IMR-90 (cell line): ENCODE measurements around the gene KRTAP4-8. TPM values are rescaled to one million over a fixed set of nuclear protein-coding genes. Genes with fewer than 3 reads are reported as not detected.

Source experiments
- ATAC-seq: fragments of 200-7000 bp; cut with Tn5 transposase; 2 replicates; pipeline ENCODE4 v1.9.1; 2020; ENCODE audit warnings: low read depth, mild to moderate bottlenecking, moderate library complexity
- BruUV-seq: library from RNA; stranded (reverse); fragments of 400-500 nt; replicated peaks from 2 replicates; lab custom pipeline; 2021; lab: Mats Ljungman, UMichigan
- CTCF ChIA-PET: fragments of 300-600 bp; formaldehyde crosslinking; extraction: SDS; loops from one replicate; lab custom pipeline; 2021; ENCODE audit warnings: antibody characterized with exemption; lab: Yijun Ruan, JAX
- POLR2A ChIA-PET: fragments of 300-600 bp; sonication (Branson Sonifier 250); formaldehyde crosslinking; loops from one replicate; lab custom pipeline; 2022; ENCODE audit warnings: antibody characterized with exemption; ENCODE audit not compliant: unreplicated experiment; lab: Charles Lee
- DNase-seq: peaks from one replicate; pipeline ENCODE4 v3.0.0; 2013
- H2AFZ ChIP-seq: replicated peaks from 2 replicates; pipeline ENCODE3; 2013; ENCODE audit warnings: low read length, mild to moderate bottlenecking; ENCODE audit not compliant: poor library complexity
- H2AK5ac ChIP-seq: 2 replicates; pipeline ENCODE4 v1.6.1; 2013; ENCODE audit warnings: low read depth, low read length, inconsistent platforms
- H2AK9ac ChIP-seq: replicated peaks from 2 replicates; pipeline ENCODE3; 2013; ENCODE audit warnings: mild to moderate bottlenecking, low read depth, low read length, moderate library complexity; ENCODE audit not compliant: poor library complexity
- H2BK120ac ChIP-seq: 2 replicates; pipeline ENCODE4 v1.6.1; 2013; ENCODE audit warnings: low read depth, low read length, inconsistent platforms
- H2BK15ac ChIP-seq: 3 replicates; pipeline ENCODE4 v1.6.1; 2013; ENCODE audit warnings: low read depth, low read length, inconsistent platforms
- H2BK20ac ChIP-seq: 2 replicates; pipeline ENCODE4 v1.6.1; 2013; ENCODE audit warnings: low read depth, mild to moderate bottlenecking, inconsistent platforms, low read length, moderate library complexity
- H2BK5ac ChIP-seq: 2 replicates; pipeline ENCODE4 v1.6.1; 2013; ENCODE audit warnings: mild to moderate bottlenecking, low read depth, low read length, inconsistent platforms; ENCODE audit not compliant: poor library complexity, severe bottlenecking
- H3K14ac ChIP-seq: replicated peaks from 2 replicates; pipeline ENCODE4 v1.6.1; 2013; ENCODE audit warnings: low read depth, low read length, inconsistent platforms
- H3K18ac ChIP-seq: 2 replicates; pipeline ENCODE4 v1.6.1; 2013; ENCODE audit warnings: low read depth, low read length, control low read depth
- H3K23ac ChIP-seq: 2 replicates; pipeline ENCODE4 v1.6.1; 2013; ENCODE audit warnings: low read depth, low read length, inconsistent platforms
- H3K27ac ChIP-seq: 2 replicates; pipeline ENCODE4 v1.5.1; 2013; ENCODE audit warnings: mild to moderate bottlenecking, control low read depth, low read length; ENCODE audit not compliant: insufficient read depth
- H3K27me3 ChIP-seq: 2 replicates; pipeline ENCODE4 v1.6.1; 2013; ENCODE audit warnings: low read length; ENCODE audit not compliant: control insufficient read depth, insufficient read depth
- H3K36me3 ChIP-seq: 2 replicates; pipeline ENCODE4 v1.6.1; 2013; ENCODE audit warnings: low read length, mixed read lengths; ENCODE audit not compliant: control insufficient read depth, insufficient read depth
- H3K4ac ChIP-seq: 2 replicates; pipeline ENCODE4 v1.6.1; 2013; ENCODE audit warnings: low read depth, low read length, inconsistent platforms
- H3K4me1 ChIP-seq: 2 replicates; pipeline ENCODE4 v1.6.1; 2013; ENCODE audit warnings: low read length, mixed read lengths; ENCODE audit not compliant: control insufficient read depth, insufficient read depth
- H3K4me2 ChIP-seq: 2 replicates; pipeline ENCODE4 v1.6.1; 2013; ENCODE audit warnings: low read depth, mild to moderate bottlenecking, control low read depth, low read length, moderate library complexity
- H3K4me3 ChIP-seq: 2 replicates; pipeline ENCODE4 v1.5.1; 2013; ENCODE audit warnings: low read depth, mild to moderate bottlenecking, control low read depth, low read length, moderate library complexity; ENCODE audit not compliant: insufficient read depth
- H3K56ac ChIP-seq: 2 replicates; pipeline ENCODE4 v1.6.1; 2013; ENCODE audit warnings: low read length, inconsistent platforms; ENCODE audit not compliant: insufficient read depth; ENCODE audit errors: extremely low read depth
- H3K79me1 ChIP-seq, 2 experiments: 2 replicates each; pipeline ENCODE4 v1.6.1; 2013; ENCODE audit warnings: low read length in 2 of 2, inconsistent platforms in 1 of 2, low read depth in 1 of 2
- H3K9ac ChIP-seq: 2 replicates; pipeline ENCODE4 v1.6.1; 2013; ENCODE audit warnings: low read depth, low read length, control low read depth
- H3K9me1 ChIP-seq: 2 replicates; pipeline ENCODE4 v1.6.1; 2013; ENCODE audit warnings: low read length, inconsistent platforms; ENCODE audit not compliant: insufficient read depth
- H3K9me3 ChIP-seq: 2 replicates; pipeline ENCODE4 v1.6.1; 2013; ENCODE audit warnings: low read length; ENCODE audit not compliant: control insufficient read depth, insufficient read depth
- H4K20me1 ChIP-seq: 2 replicates; pipeline ENCODE4 v1.6.1; 2013; ENCODE audit warnings: low read length, inconsistent platforms; ENCODE audit not compliant: insufficient read depth
- H4K5ac ChIP-seq: 2 replicates; pipeline ENCODE4 v1.6.1; 2013; ENCODE audit warnings: mild to moderate bottlenecking, low read depth, low read length, control low read depth
- H4K8ac ChIP-seq, 2 experiments: 2 replicates each; pipeline ENCODE4 v1.6.1; 2013; ENCODE audit warnings: low read depth in 2 of 2, low read length in 2 of 2, control low read depth in 1 of 2, inconsistent platforms in 1 of 2
- H4K91ac ChIP-seq: 2 replicates; pipeline ENCODE4 v1.6.1; 2013; ENCODE audit warnings: low read depth, low read length, inconsistent platforms; ENCODE audit not compliant: insufficient read depth
- BHLHE40 ChIP-seq: fragments of 150-350 bp; IDR thresholded peaks from 2 replicates; pipeline ENCODE4 v1.6.1; 2016; ENCODE audit warnings: mild to moderate bottlenecking, low read depth, low read length
- CEBPB ChIP-seq: IDR thresholded peaks from 2 replicates; pipeline ENCODE4 v1.6.1; 2012; ENCODE audit warnings: low read depth, low read length, improper control_type of control experiment
- CHD1 ChIP-seq: IDR thresholded peaks from 2 replicates; pipeline ENCODE4 v1.6.1; 2012; ENCODE audit warnings: low read depth, low read length, improper control_type of control experiment
- FOS ChIP-seq: fragments of 150-350 bp; IDR thresholded peaks from 2 replicates; pipeline ENCODE4 v1.6.1; 2016; ENCODE audit warnings: low read depth, low read length
- MAFK ChIP-seq: IDR thresholded peaks from 2 replicates; pipeline ENCODE4 v1.6.1; 2012; ENCODE audit warnings: low read depth, low read length, improper control_type of control experiment
- MAZ ChIP-seq: IDR thresholded peaks from 2 replicates; pipeline ENCODE4 v1.6.1; 2012; ENCODE audit warnings: low read depth, mild to moderate bottlenecking, low read length, improper control_type of control experiment, moderate library complexity, borderline replicate concordance
- MXI1 ChIP-seq: IDR thresholded peaks from 2 replicates; pipeline ENCODE4 v1.6.1; 2012; ENCODE audit warnings: low read depth, mild to moderate bottlenecking, low read length, moderate library complexity, borderline replicate concordance
- NFE2L2 ChIP-seq: fragments of 150-350 bp; IDR thresholded peaks from 2 replicates; pipeline ENCODE4 v1.6.1; 2016; ENCODE audit warnings: low read depth, mild to moderate bottlenecking, low read length
- POLR2A ChIP-seq: IDR thresholded peaks from 2 replicates; pipeline ENCODE4 v1.6.1; 2012; ENCODE audit warnings: mild to moderate bottlenecking, low read depth, low read length
- RAD21 ChIP-seq: IDR thresholded peaks from 2 replicates; pipeline ENCODE4 v1.6.1; 2012; ENCODE audit warnings: low read length, improper control_type of control experiment
- RCOR1 ChIP-seq: IDR thresholded peaks from 2 replicates; pipeline ENCODE4 v1.6.1; 2012; ENCODE audit warnings: mild to moderate bottlenecking, low read length, improper control_type of control experiment; ENCODE audit not compliant: insufficient replicate concordance
- RFX5 ChIP-seq: IDR thresholded peaks from 2 replicates; pipeline ENCODE4 v1.8.0; 2012; ENCODE audit warnings: low read depth, mild to moderate bottlenecking, low read length, moderate library complexity
- SMC3 ChIP-seq: fragments of 150-350 bp; IDR thresholded peaks from 2 replicates; pipeline ENCODE4 v1.6.1; 2016; ENCODE audit warnings: low read depth, mild to moderate bottlenecking, antibody characterized with exemption, low read length, moderate library complexity
- WGBS, 2 experiments: methylation state at CpG; one replicate each; pipeline versions ENCODE4 v1.1.5 to v1.1.7; 2013; ENCODE audit warnings: missing lambda C conversion rate in 2 of 2; ENCODE audit not compliant: insufficient read length in 1 of 2; ENCODE audit errors: extremely low coverage in 2 of 2; 5-methylcytosine and 5-hydroxymethylcytosine counted together
- dilution Hi-C: fragments of 300-500 bp; cut with HindIII; formaldehyde crosslinking; loops from one replicate; pipeline ENCODE4 v1.14.3; 2018; ENCODE audit warnings: low sequenced_read_pairs; ENCODE audit not compliant: unreplicated experiment
- in situ Hi-C: fragments of 300-500 bp; cut with MboI; formaldehyde crosslinking; loops from 3 replicates; pipeline ENCODE4 v1.14.3; 2019; ENCODE audit warnings: low sequenced_read_pairs, inconsistent platforms, mixed read lengths
- intact Hi-C: fragments of 100-400 bp; cut with micrococcal nuclease; formaldehyde crosslinking; loops from 2 replicates; pipeline ENCODE4 v1.10.0; 2022
- polyA plus RNA-seq, 3 experiments: library from polyadenylated mRNA; depleted of rRNA; stranded (reverse); fragments of >200 nt; gene quantifications; 2 replicates each; pipeline ENCODE4 v1.2.3, GENCODE V29; 2012; ENCODE audit warnings: low replicate concordance in 1 of 3
- total RNA-seq: library from RNA; depleted of rRNA; stranded (reverse); fragments of >200 nt; gene quantifications from 2 replicates; pipeline ENCODE4 v1.2.3, GENCODE V29; 2012
- TF ChIP-seq, protein P1 (sequence below): fragments of 150-350 bp; IDR thresholded peaks from 2 replicates; pipeline ENCODE4 v1.6.1; 2017; ENCODE audit warnings: mild to moderate bottlenecking, antibody characterized with exemption, low read length, low read depth
- TF ChIP-seq, protein P2 (sequence below): fragments of 150-350 bp; IDR thresholded peaks from 2 replicates; pipeline ENCODE4 v1.6.1; 2016; ENCODE audit warnings: low read depth, mild to moderate bottlenecking, low read length, moderate library complexity, borderline replicate concordance
- TF ChIP-seq, protein P3 (sequence below): conservative IDR thresholded peaks from 2 replicates; pipeline ENCODE4 v1.5.1; 2012; ENCODE audit warnings: mild to moderate bottlenecking, low read depth, low read length, improper control_type of control experiment

Gene KRTAP4-8
- total and polyA plus RNA-seq, 2 of the 4 experiments (the other 2 are of a cell fraction): not detected

DNA sequence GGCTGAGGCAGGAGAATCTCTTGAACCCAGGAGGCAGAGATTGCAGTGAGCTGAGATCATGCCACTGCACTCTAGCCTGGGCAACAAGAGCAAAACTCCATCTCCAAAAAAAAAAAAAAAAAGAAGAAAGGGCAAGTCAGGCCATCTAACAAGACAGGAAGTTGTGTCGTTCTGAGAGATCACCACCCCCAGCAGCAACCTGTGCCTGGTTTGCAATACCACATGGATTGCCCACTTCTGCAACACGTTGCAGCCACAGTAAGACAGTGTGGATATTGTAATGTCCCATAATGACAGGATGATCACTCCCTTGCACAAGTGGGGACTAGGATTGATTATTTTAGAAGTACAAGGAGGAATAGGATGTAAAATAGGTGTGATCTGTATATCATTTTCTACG, 28.9 kb downstream of the KRTAP4-8 start:
- no peak overlapping the region for H3K56ac ChIP-seq
- H3K4ac ChIP-seq: peak overlapping the region; percentile 65
- H2BK120ac ChIP-seq: peak overlapping the region; percentile 40
- H4K5ac ChIP-seq: no peak overlapping the region
- H2AK5ac ChIP-seq: peak overlapping the region; percentile 83; the same call in 1 of the 2 replicates
- TF ChIP-seq POLR2A (no peak), MAZ (no peak), RCOR1 (no peak), CEBPB (no peak), RAD21 (no peak), SMC3 (no peak), FOS (no peak), CHD1 (no peak), NFE2L2 (no peak), RFX5 (no peak), BHLHE40 (no peak), MAFK (no peak), MXI1 (no peak)
- TF ChIP-seq, protein P1, sequence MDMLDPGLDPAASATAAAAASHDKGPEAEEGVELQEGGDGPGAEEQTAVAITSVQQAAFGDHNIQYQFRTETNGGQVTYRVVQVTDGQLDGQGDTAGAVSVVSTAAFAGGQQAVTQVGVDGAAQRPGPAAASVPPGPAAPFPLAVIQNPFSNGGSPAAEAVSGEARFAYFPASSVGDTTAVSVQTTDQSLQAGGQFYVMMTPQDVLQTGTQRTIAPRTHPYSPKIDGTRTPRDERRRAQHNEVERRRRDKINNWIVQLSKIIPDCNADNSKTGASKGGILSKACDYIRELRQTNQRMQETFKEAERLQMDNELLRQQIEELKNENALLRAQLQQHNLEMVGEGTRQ: no peak
- TF ChIP-seq, protein P2, sequence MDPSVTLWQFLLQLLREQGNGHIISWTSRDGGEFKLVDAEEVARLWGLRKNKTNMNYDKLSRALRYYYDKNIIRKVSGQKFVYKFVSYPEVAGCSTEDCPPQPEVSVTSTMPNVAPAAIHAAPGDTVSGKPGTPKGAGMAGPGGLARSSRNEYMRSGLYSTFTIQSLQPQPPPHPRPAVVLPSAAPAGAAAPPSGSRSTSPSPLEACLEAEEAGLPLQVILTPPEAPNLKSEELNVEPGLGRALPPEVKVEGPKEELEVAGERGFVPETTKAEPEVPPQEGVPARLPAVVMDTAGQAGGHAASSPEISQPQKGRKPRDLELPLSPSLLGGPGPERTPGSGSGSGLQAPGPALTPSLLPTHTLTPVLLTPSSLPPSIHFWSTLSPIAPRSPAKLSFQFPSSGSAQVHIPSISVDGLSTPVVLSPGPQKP: no peak
- TF ChIP-seq, protein P3, sequence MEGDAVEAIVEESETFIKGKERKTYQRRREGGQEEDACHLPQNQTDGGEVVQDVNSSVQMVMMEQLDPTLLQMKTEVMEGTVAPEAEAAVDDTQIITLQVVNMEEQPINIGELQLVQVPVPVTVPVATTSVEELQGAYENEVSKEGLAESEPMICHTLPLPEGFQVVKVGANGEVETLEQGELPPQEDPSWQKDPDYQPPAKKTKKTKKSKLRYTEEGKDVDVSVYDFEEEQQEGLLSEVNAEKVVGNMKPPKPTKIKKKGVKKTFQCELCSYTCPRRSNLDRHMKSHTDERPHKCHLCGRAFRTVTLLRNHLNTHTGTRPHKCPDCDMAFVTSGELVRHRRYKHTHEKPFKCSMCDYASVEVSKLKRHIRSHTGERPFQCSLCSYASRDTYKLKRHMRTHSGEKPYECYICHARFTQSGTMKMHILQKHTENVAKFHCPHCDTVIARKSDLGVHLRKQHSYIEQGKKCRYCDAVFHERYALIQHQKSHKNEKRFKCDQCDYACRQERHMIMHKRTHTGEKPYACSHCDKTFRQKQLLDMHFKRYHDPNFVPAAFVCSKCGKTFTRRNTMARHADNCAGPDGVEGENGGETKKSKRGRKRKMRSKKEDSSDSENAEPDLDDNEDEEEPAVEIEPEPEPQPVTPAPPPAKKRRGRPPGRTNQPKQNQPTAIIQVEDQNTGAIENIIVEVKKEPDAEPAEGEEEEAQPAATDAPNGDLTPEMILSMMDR: no peak
- ChIA-PET POLR2A (no interaction called here), CTCF (no interaction called here)
- H3K27ac ChIP-seq: no peak overlapping the region
- H4K8ac ChIP-seq: no peak overlapping the region
- intact Hi-C loops (no loop called here), dilution Hi-C loops (no loop called here), in situ Hi-C loops (no loop called here)
- no peaks in the 10 kb centered on the region for H3K36me3 ChIP-seq
- peak overlapping the region; percentile 93 for H2BK20ac ChIP-seq
- peak overlapping the region; percentile 33; the same call in 1 of the 2 replicates for H3K18ac ChIP-seq
- H3K9ac ChIP-seq: no peak overlapping the region
- no peaks in the 10 kb centered on the region for H3K27me3 ChIP-seq
- no peak overlapping the region for H2BK5ac ChIP-seq
- H3K4me3 ChIP-seq: no peak overlapping the region
- peak overlapping the region; percentile 61; the same call in 1 of the 2 replicates for H4K91ac ChIP-seq
- H2AFZ ChIP-seq: no peak overlapping the region
- H2AK9ac ChIP-seq: no peak overlapping the region
- peaks cover 7% of the 10 kb centered on the region for H3K9me1 ChIP-seq
- H3K14ac ChIP-seq: 0 out of 2 replicates have a peak overlapping the region, but pooled peaks have one; percentile 24
- H4K20me1 ChIP-seq: no peaks in the 10 kb centered on the region
- ATAC-seq (no peak), DNase-seq (no peak)
- peaks cover 4% of the 10 kb centered on the region; the same call in 1 of the 2 replicates for H3K4me1 ChIP-seq
- no peaks in the 10 kb centered on the region for H3K79me1 ChIP-seq
- no peak overlapping the region for H3K23ac ChIP-seq
- no TSS peak for BruUV-seq
- WGBS, 2 experiments: no CpG with 5 or more reads among the region's 3 CpGs
- no peak overlapping the region for H3K4me2 ChIP-seq
- H2BK15ac ChIP-seq: peak overlapping the region; percentile 25; the same call in 2 of the 3 replicates
- H3K9me3 ChIP-seq: no peaks in the 10 kb centered on the region
